Measurements from ENCODE around the gene VPS13A. TPM values are rescaled to one million over a fixed set of nuclear protein-coding genes. Genes with fewer than 3 reads are reported as not detected.

Gene VPS13A
- total RNA-seq, 1 experiment from 2014 or later, result 52.8 TPM

- Histone ChIP-seq H3K79me2 (ENCODE audit: insufficient read depth, low read length) (no peaks in the 10 kb centered on the region), H2AFZ (ENCODE audit: low read depth, low read length, poor library complexity, severe bottlenecking) (no peak overlapping the region), H3K9me2 (ENCODE audit: insufficient read depth) (no peaks in the 10 kb centered on the region), H3K4me3 (replicated peaks in 1 of 2; ENCODE audit: low read depth in 1 of 2, low read length in 2 of 2) (no peak overlapping the region), H3K27ac (ENCODE audit: low read depth, low read length) (no peak overlapping the region), H3K36me3 (ENCODE audit: control insufficient read depth in 1 of 2, insufficient read depth in 2 of 2, low read length in 2 of 2) (no peaks in the 10 kb centered on the region), H3K9me3 (ENCODE audit: control insufficient read depth in 1 of 2, insufficient read depth in 1 of 2, low read depth in 1 of 2, low read length in 2 of 2) (no peaks in the 10 kb centered on the region), H3K4me1 (ENCODE audit: control insufficient read depth in 1 of 2, insufficient read depth in 2 of 2, low read length in 2 of 2) (no peaks in the 10 kb centered on the region; a peak in 1 of 4 replicates), H3K9ac (ENCODE audit: low read length) (no peak overlapping the region), H4K20me1 (ENCODE audit: insufficient read depth) (no peaks in the 10 kb centered on the region), H3K4me2 (ENCODE audit: low read length) (no peak overlapping the region), H3K27me3 (ENCODE audit: insufficient read depth, low read length) (no peaks in the 10 kb centered on the region)
- no TSS peak for BruUV-seq (replicated peaks)
- ChIA-PET CTCF (no interaction called here), RAD21 (ENCODE audit: low non-redundant PET in 1 of 2, low total read pairs in 2 of 2, uncharacterized antibody in 2 of 2, unreplicated experiment in 2 of 2) (no interaction called here), POLR2A (no interaction called here)
- ATAC-seq, result no peak
- intact Hi-C loops (cut with micrococcal nuclease), result no loop called here
- TF ChIP-seq ZFX (IDR thresholded peaks at IDR 0.05) (no peak), ELF1 (IDR thresholded peaks at IDR 0.05; ENCODE audit: borderline replicate concordance, low read depth) (no peak), JUND (IDR thresholded peaks at IDR 0.05) (no peak), POLR2AphosphoS5 (IDR thresholded peaks at IDR 0.05; ENCODE audit: low read depth, low read length) (no peak), ZNF274 (IDR thresholded peaks at IDR 0.05; ENCODE audit: low read depth, low read length) (no peak), RAD21 (IDR thresholded peaks at IDR 0.05; ENCODE audit: low read depth) (no peak), YY1 (IDR thresholded peaks at IDR 0.05; ENCODE audit: extremely low read depth, insufficient replicate concordance, low read depth, low read length) (no peak), SRF (IDR thresholded peaks at IDR 0.05; ENCODE audit: low read depth) (no peak), EGR1 (IDR thresholded peaks at IDR 0.05; ENCODE audit: low read depth) (no peak), SIN3A (IDR thresholded peaks at IDR 0.05; ENCODE audit: low read depth) (no peak), CBX3 (IDR thresholded peaks at IDR 0.05; ENCODE audit: low read depth) (no peak), POLR2A (IDR thresholded peaks at IDR 0.05; ENCODE audit: borderline replicate concordance, extremely low read depth, insufficient read depth, insufficient read length) (no peak)
- TF ChIP-seq, protein P1, sequence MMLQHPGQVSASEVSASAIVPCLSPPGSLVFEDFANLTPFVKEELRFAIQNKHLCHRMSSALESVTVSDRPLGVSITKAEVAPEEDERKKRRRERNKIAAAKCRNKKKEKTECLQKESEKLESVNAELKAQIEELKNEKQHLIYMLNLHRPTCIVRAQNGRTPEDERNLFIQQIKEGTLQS (IDR thresholded peaks at IDR 0.05), result no peak
- TF ChIP-seq, protein P2, sequence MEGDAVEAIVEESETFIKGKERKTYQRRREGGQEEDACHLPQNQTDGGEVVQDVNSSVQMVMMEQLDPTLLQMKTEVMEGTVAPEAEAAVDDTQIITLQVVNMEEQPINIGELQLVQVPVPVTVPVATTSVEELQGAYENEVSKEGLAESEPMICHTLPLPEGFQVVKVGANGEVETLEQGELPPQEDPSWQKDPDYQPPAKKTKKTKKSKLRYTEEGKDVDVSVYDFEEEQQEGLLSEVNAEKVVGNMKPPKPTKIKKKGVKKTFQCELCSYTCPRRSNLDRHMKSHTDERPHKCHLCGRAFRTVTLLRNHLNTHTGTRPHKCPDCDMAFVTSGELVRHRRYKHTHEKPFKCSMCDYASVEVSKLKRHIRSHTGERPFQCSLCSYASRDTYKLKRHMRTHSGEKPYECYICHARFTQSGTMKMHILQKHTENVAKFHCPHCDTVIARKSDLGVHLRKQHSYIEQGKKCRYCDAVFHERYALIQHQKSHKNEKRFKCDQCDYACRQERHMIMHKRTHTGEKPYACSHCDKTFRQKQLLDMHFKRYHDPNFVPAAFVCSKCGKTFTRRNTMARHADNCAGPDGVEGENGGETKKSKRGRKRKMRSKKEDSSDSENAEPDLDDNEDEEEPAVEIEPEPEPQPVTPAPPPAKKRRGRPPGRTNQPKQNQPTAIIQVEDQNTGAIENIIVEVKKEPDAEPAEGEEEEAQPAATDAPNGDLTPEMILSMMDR (IDR thresholded peaks at IDR 0.05 in 2 of 3, conservative IDR thresholded peaks at IDR 0.05 in 1 of 3; ENCODE audit: borderline replicate concordance in 1 of 3, insufficient read depth in 1 of 3, low read depth in 2 of 3, low read length in 2 of 3), result no peak
- TF ChIP-seq, protein P3, sequence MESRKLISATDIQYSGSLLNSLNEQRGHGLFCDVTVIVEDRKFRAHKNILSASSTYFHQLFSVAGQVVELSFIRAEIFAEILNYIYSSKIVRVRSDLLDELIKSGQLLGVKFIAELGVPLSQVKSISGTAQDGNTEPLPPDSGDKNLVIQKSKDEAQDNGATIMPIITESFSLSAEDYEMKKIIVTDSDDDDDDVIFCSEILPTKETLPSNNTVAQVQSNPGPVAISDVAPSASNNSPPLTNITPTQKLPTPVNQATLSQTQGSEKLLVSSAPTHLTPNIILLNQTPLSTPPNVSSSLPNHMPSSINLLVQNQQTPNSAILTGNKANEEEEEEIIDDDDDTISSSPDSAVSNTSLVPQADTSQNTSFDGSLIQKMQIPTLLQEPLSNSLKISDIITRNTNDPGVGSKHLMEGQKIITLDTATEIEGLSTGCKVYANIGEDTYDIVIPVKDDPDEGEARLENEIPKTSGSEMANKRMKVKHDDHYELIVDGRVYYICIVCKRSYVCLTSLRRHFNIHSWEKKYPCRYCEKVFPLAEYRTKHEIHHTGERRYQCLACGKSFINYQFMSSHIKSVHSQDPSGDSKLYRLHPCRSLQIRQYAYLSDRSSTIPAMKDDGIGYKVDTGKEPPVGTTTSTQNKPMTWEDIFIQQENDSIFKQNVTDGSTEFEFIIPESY (IDR thresholded peaks at IDR 0.05; ENCODE audit: extremely low read depth, insufficient replicate concordance, low read length), result no peak
- no peak for DNase-seq (ENCODE audit: low read depth, low spot score)
These were observed 287.3 kb downstream of the VPS13A start for GRCh38 chr9:77464661-77465060.

All from HCT116 (cell line).